OCI-LY3 (cell line): Measurements from ENCODE around the gene NTNG1.

Experiments used
- CTCF ChIP-seq: fragments of 200-600, 300-600 bp; sonication (generic); IDR thresholded peaks from 2 replicates; pipeline ENCODE4 v1.5.1; 2014; ENCODE audit warnings: antibody characterized with exemption, low read length, low read depth
- EZH2phosphoT487 ChIP-seq: fragments of 200-600 bp; shearing (Covaris generic); IDR thresholded peaks from 2 replicates; pipeline ENCODE4 v1.6.1; 2018; ENCODE audit warnings: antibody characterized with exemption, mixed run types, low read depth

- TF ChIP-seq CTCF (no peak), EZH2phosphoT487 (no peak)
Observed at GRCh38 chr1:107389410-107390396, 248.9 kb downstream of the NTNG1 start.
